ENCODE data around the gene THOC5. TPM values are rescaled to one million over a fixed set of nuclear protein-coding genes. Genes with fewer than 3 reads are reported as not detected.

Gene THOC5
- total RNA-seq, 2 donors from 2014 or later = 64.6 to 89.3 TPM

GRCh38 chr22:29541845-29542244 lies 11.7 kb downstream of the THOC5 start:
- DNase-seq (ENCODE audit: low spot score) (no peak), ATAC-seq (no peak)
- no peaks in the 10 kb centered on the region for H3K9me3 Mint-ChIP-seq
- no peak overlapping the region for H3K4me3 Mint-ChIP-seq
- no peaks in the 10 kb centered on the region for H3K27me3 Mint-ChIP-seq
- H3K36me3 Mint-ChIP-seq = peaks cover 20% of the 10 kb centered on the region
- H3K4me1 Mint-ChIP-seq (ENCODE audit: low read depth in 2 of 2) = no peaks in the 10 kb centered on the region
- no peak overlapping the region for H3K27ac Mint-ChIP-seq

GRCh38 chr22:29539105-29539504 lies 14.5 kb downstream of the THOC5 start:
- Mint-ChIP-seq H3K36me3 (peaks cover 28% of the 10 kb centered on the region), H3K27me3 (no peaks in the 10 kb centered on the region), H3K9me3 (no peaks in the 10 kb centered on the region), H3K4me1 (ENCODE audit: low read depth in 2 of 2) (no peaks in the 10 kb centered on the region), H3K27ac (no peak overlapping the region), H3K4me3 (no peak overlapping the region)
- no peak for ATAC-seq
- DNase-seq (ENCODE audit: low spot score) = no peak

- Mint-ChIP-seq H3K36me3 (peaks cover 27% of the 10 kb centered on the region), H3K4me3 (no peak overlapping the region), H3K9me3 (no peaks in the 10 kb centered on the region), H3K27ac (no peak overlapping the region), H3K4me1 (ENCODE audit: low read depth in 2 of 2) (no peaks in the 10 kb centered on the region), H3K27me3 (no peaks in the 10 kb centered on the region)
- ATAC-seq (no peak), DNase-seq (ENCODE audit: low spot score) (no peak)
Observed at GRCh38 chr22:29536411-29536810, 17.1 kb downstream of the THOC5 start.

- peaks cover 27% of the 10 kb centered on the region for H3K36me3 Mint-ChIP-seq
- H3K27me3 Mint-ChIP-seq = no peaks in the 10 kb centered on the region
- no peak overlapping the region for H3K27ac Mint-ChIP-seq
- DNase-seq (ENCODE audit: low spot score) (no peak), ATAC-seq (no peak)
- no peak overlapping the region for H3K4me3 Mint-ChIP-seq
- H3K9me3 Mint-ChIP-seq = no peaks in the 10 kb centered on the region
- no peaks in the 10 kb centered on the region for H3K4me1 Mint-ChIP-seq (ENCODE audit: low read depth in 2 of 2)
Observed at GRCh38 chr22:29531419-29531818, 22.1 kb downstream of the THOC5 start.

GRCh38 chr22:29530716-29531115 lies 22.8 kb downstream of the THOC5 start:
- no peak overlapping the region for H3K4me3 Mint-ChIP-seq
- no peak overlapping the region for H3K27ac Mint-ChIP-seq
- H3K27me3 Mint-ChIP-seq = no peaks in the 10 kb centered on the region
- no peaks in the 10 kb centered on the region for H3K9me3 Mint-ChIP-seq
- DNase-seq (ENCODE audit: low spot score) (no peak), ATAC-seq (no peak)
- peaks cover 28% of the 10 kb centered on the region for H3K36me3 Mint-ChIP-seq
- no peaks in the 10 kb centered on the region for H3K4me1 Mint-ChIP-seq (ENCODE audit: low read depth in 2 of 2)

GRCh38 chr22:29528144-29528543 lies 25.4 kb downstream of the THOC5 start:
- H3K4me1 Mint-ChIP-seq (ENCODE audit: low read depth in 2 of 2) = no peaks in the 10 kb centered on the region
- peaks cover 17% of the 10 kb centered on the region for H3K36me3 Mint-ChIP-seq
- ATAC-seq (no peak), DNase-seq (ENCODE audit: low spot score) (no peak)
- no peak overlapping the region for H3K4me3 Mint-ChIP-seq
- no peaks in the 10 kb centered on the region for H3K27me3 Mint-ChIP-seq
- H3K9me3 Mint-ChIP-seq = no peaks in the 10 kb centered on the region
- no peak overlapping the region for H3K27ac Mint-ChIP-seq

- no peak overlapping the region for H3K27ac Mint-ChIP-seq
- no peaks in the 10 kb centered on the region for H3K4me1 Mint-ChIP-seq (ENCODE audit: low read depth in 2 of 2)
- peaks cover 20% of the 10 kb centered on the region for H3K36me3 Mint-ChIP-seq
- H3K4me3 Mint-ChIP-seq = no peak overlapping the region
- H3K9me3 Mint-ChIP-seq = no peaks in the 10 kb centered on the region
- H3K27me3 Mint-ChIP-seq = no peaks in the 10 kb centered on the region
- ATAC-seq (peak; percentile 40 to 43), DNase-seq (ENCODE audit: low spot score) (no peak)
Observed at GRCh38 chr22:29524442-29525191, 28.9 kb downstream of the THOC5 start.

GRCh38 chr22:29523761-29524160 lies 29.8 kb downstream of the THOC5 start:
- Mint-ChIP-seq H3K4me1 (ENCODE audit: low read depth in 2 of 2) (no peaks in the 10 kb centered on the region), H3K36me3 (peaks cover 20% of the 10 kb centered on the region), H3K27me3 (no peaks in the 10 kb centered on the region), H3K4me3 (no peak overlapping the region), H3K9me3 (no peaks in the 10 kb centered on the region), H3K27ac (no peak overlapping the region)
- no peak for ATAC-seq
- DNase-seq (ENCODE audit: low spot score) = no peak

GRCh38 chr22:29521526-29521925 lies 32.0 kb downstream of the THOC5 start:
- H3K9me3 Mint-ChIP-seq = no peaks in the 10 kb centered on the region
- H3K27me3 Mint-ChIP-seq = no peaks in the 10 kb centered on the region
- no peak overlapping the region for H3K4me3 Mint-ChIP-seq
- no peak overlapping the region for H3K27ac Mint-ChIP-seq
- ATAC-seq (no peak), DNase-seq (ENCODE audit: low spot score) (no peak)
- H3K36me3 Mint-ChIP-seq = peaks cover 13% of the 10 kb centered on the region
- H3K4me1 Mint-ChIP-seq (ENCODE audit: low read depth in 2 of 2) = no peaks in the 10 kb centered on the region

GRCh38 chr22:29520851-29521250 lies 32.7 kb downstream of the THOC5 start:
- Mint-ChIP-seq H3K9me3 (no peaks in the 10 kb centered on the region), H3K4me1 (ENCODE audit: low read depth in 2 of 2) (no peaks in the 10 kb centered on the region), H3K36me3 (peaks cover 18% of the 10 kb centered on the region), H3K27ac (no peak overlapping the region), H3K4me3 (no peak overlapping the region), H3K27me3 (no peaks in the 10 kb centered on the region)
- no peak for ATAC-seq
- no peak for DNase-seq (ENCODE audit: low spot score)

GRCh38 chr22:29519996-29520395 lies 33.6 kb downstream of the THOC5 start:
- Mint-ChIP-seq H3K27me3 (no peaks in the 10 kb centered on the region), H3K36me3 (peaks cover 20% of the 10 kb centered on the region), H3K9me3 (no peaks in the 10 kb centered on the region), H3K4me1 (ENCODE audit: low read depth in 2 of 2) (no peaks in the 10 kb centered on the region), H3K27ac (no peak overlapping the region), H3K4me3 (no peak overlapping the region)
- ATAC-seq (no peak), DNase-seq (ENCODE audit: low spot score) (no peak)

- H3K27ac Mint-ChIP-seq = no peak overlapping the region
- ATAC-seq (no peak), DNase-seq (ENCODE audit: low spot score) (no peak)
- H3K9me3 Mint-ChIP-seq = no peaks in the 10 kb centered on the region
- no peaks in the 10 kb centered on the region for H3K27me3 Mint-ChIP-seq
- H3K36me3 Mint-ChIP-seq = peaks cover 20% of the 10 kb centered on the region
- H3K4me3 Mint-ChIP-seq = no peak overlapping the region
- no peaks in the 10 kb centered on the region for H3K4me1 Mint-ChIP-seq (ENCODE audit: low read depth in 2 of 2)
Observed at GRCh38 chr22:29518427-29518826, 35.1 kb downstream of the THOC5 start.

GRCh38 chr22:29517215-29517908 lies 36.2 kb downstream of the THOC5 start:
- ATAC-seq = no peak
- Mint-ChIP-seq H3K27me3 (no peaks in the 10 kb centered on the region), H3K4me1 (ENCODE audit: low read depth in 2 of 2) (no peaks in the 10 kb centered on the region), H3K36me3 (peaks cover 20% of the 10 kb centered on the region), H3K4me3 (no peak overlapping the region), H3K27ac (no peak overlapping the region), H3K9me3 (no peaks in the 10 kb centered on the region)
- no peak for DNase-seq (ENCODE audit: low spot score)

GRCh38 chr22:29512031-29512430 lies 41.5 kb downstream of the THOC5 start:
- Mint-ChIP-seq H3K27ac (no peak overlapping the region), H3K27me3 (no peaks in the 10 kb centered on the region), H3K9me3 (no peaks in the 10 kb centered on the region), H3K36me3 (peaks cover 10% of the 10 kb centered on the region), H3K4me1 (ENCODE audit: low read depth in 2 of 2) (peaks cover 0 to 6% of the 10 kb centered on the region in 2 donors), H3K4me3 (no peak overlapping the region)
- ATAC-seq (no peak), DNase-seq (ENCODE audit: low spot score) (no peak)

Measured in natural killer cell treated with Interleukin-12 subunit alpha and Interleukin-12 subunit beta and Interleukin-15 and Interleukin-18, amount 100 ng/mL, for 72 hours (primary cell).